ENCODE data around the gene RABGAP1L. TPM values are rescaled to one million over a fixed set of nuclear protein-coding genes. Genes with fewer than 3 reads are reported as not detected.

The RABGAP1L gene
- total RNA-seq, 1 experiment from 2014 or later, result 29.3 TPM

- intact Hi-C loops (cut with micrococcal nuclease), result no loop called here
Measured at GRCh38 chr1:174663358-174663757, 504.0 kb downstream of the RABGAP1L start.

GRCh38 chr1:174666248-174666647 lies 506.9 kb downstream of the RABGAP1L start:
- Histone ChIP-seq H3K9me2 (ENCODE audit: insufficient read depth) (no peaks in the 10 kb centered on the region), H4K20me1 (ENCODE audit: insufficient read depth) (no peaks in the 10 kb centered on the region), H3K27ac (ENCODE audit: low read depth, low read length) (no peak overlapping the region), H3K9ac (ENCODE audit: low read length) (no peak overlapping the region), H2AFZ (ENCODE audit: low read depth, low read length, poor library complexity, severe bottlenecking) (no peak overlapping the region), H3K4me3 (replicated peaks in 1 of 2; ENCODE audit: low read depth in 1 of 2, low read length in 2 of 2) (no peak overlapping the region), H3K9me3 (ENCODE audit: control insufficient read depth in 1 of 2, insufficient read depth in 1 of 2, low read depth in 1 of 2, low read length in 2 of 2) (no peaks in the 10 kb centered on the region), H3K4me2 (ENCODE audit: low read length) (no peak overlapping the region), H3K79me2 (ENCODE audit: insufficient read depth, low read length) (no peaks in the 10 kb centered on the region), H3K27me3 (ENCODE audit: insufficient read depth, low read length) (no peaks in the 10 kb centered on the region), H3K4me1 (ENCODE audit: control insufficient read depth in 1 of 2, insufficient read depth in 2 of 2, low read length in 2 of 2) (no peaks in the 10 kb centered on the region), H3K36me3 (ENCODE audit: control insufficient read depth in 1 of 2, insufficient read depth in 2 of 2, low read length in 2 of 2) (no peaks in the 10 kb centered on the region)
- ChIA-PET CTCF (no interaction called here), RAD21 (ENCODE audit: low non-redundant PET in 1 of 2, low total read pairs in 2 of 2, uncharacterized antibody in 2 of 2, unreplicated experiment in 2 of 2) (no interaction called here), POLR2A (no interaction called here)
- ATAC-seq (no peak), DNase-seq (ENCODE audit: low read depth, low spot score) (no peak)
- BruUV-seq (replicated peaks), result no TSS peak
- intact Hi-C loops (cut with micrococcal nuclease), result no loop called here
- TF ChIP-seq REST (IDR thresholded peaks at IDR 0.05; ENCODE audit: low read depth) (no peak), CTCF (IDR thresholded peaks at IDR 0.05 in 2 of 3, conservative IDR thresholded peaks at IDR 0.05 in 1 of 3; ENCODE audit: borderline replicate concordance in 1 of 3, insufficient read depth in 1 of 3, low read depth in 2 of 3, low read length in 2 of 3) (no peak), FOSL1 (IDR thresholded peaks at IDR 0.05; ENCODE audit: low read depth) (no peak), CEBPB (IDR thresholded peaks at IDR 0.05; ENCODE audit: low read depth) (no peak), ELF1 (IDR thresholded peaks at IDR 0.05; ENCODE audit: borderline replicate concordance, low read depth) (no peak), EGR1 (IDR thresholded peaks at IDR 0.05; ENCODE audit: low read depth) (no peak), ZFX (IDR thresholded peaks at IDR 0.05) (no peak)

More at GRCh38 chr1:174663358-174663757, 504.0 kb downstream of the RABGAP1L start:
- BruUV-seq (replicated peaks), result no TSS peak
- H3K27ac ChIP-seq (ENCODE audit: low read depth, low read length), result no peak overlapping the region
- RAD21 ChIA-PET (ENCODE audit: low non-redundant PET in 1 of 2, low total read pairs in 2 of 2, uncharacterized antibody in 2 of 2, unreplicated experiment in 2 of 2), result no interaction called here
- DNase-seq (ENCODE audit: low read depth, low spot score) (no peak), ATAC-seq (no peak)
- no peak overlapping the region for H3K9ac ChIP-seq (ENCODE audit: low read length)
- H4K20me1 ChIP-seq (ENCODE audit: insufficient read depth), result no peaks in the 10 kb centered on the region
- no peak overlapping the region for H3K4me2 ChIP-seq (ENCODE audit: low read length)
- no peak overlapping the region for H3K4me3 ChIP-seq (replicated peaks in 1 of 2; ENCODE audit: low read depth in 1 of 2, low read length in 2 of 2)
- H3K4me1 ChIP-seq (ENCODE audit: control insufficient read depth in 1 of 2, insufficient read depth in 2 of 2, low read length in 2 of 2), result peaks cover 7 to 12% of the 10 kb centered on the region in 2 experiments; a peak in 2 of 4 replicates
- H2AFZ ChIP-seq (ENCODE audit: low read depth, low read length, poor library complexity, severe bottlenecking), result no peak overlapping the region
- POLR2A ChIA-PET, result no interaction called here
- TF ChIP-seq ZBTB33 (IDR thresholded peaks at IDR 0.05; ENCODE audit: extremely low read depth, insufficient replicate concordance, low read length), result no peak
- TF ChIP-seq CEBPB (IDR thresholded peaks at IDR 0.05; ENCODE audit: low read depth), result no peak
- TF ChIP-seq SP1 (IDR thresholded peaks at IDR 0.05; ENCODE audit: low read depth), result no peak
- TF ChIP-seq RAD21 (IDR thresholded peaks at IDR 0.05; ENCODE audit: low read depth), result no peak
- no peak for TF ChIP-seq POLR2A (IDR thresholded peaks at IDR 0.05; ENCODE audit: borderline replicate concordance, extremely low read depth, insufficient read depth, insufficient read length)
- TF ChIP-seq SRF (IDR thresholded peaks at IDR 0.05; ENCODE audit: low read depth), result no peak
- TF ChIP-seq SIN3A (IDR thresholded peaks at IDR 0.05; ENCODE audit: low read depth), result no peak
- TF ChIP-seq EGR1 (IDR thresholded peaks at IDR 0.05; ENCODE audit: low read depth), result no peak
- no peak for TF ChIP-seq CBX3 (IDR thresholded peaks at IDR 0.05; ENCODE audit: low read depth)
- H3K79me2 ChIP-seq (ENCODE audit: insufficient read depth, low read length), result no peaks in the 10 kb centered on the region
- CTCF ChIA-PET, result no interaction called here
- H3K9me3 ChIP-seq (ENCODE audit: control insufficient read depth in 1 of 2, insufficient read depth in 1 of 2, low read depth in 1 of 2, low read length in 2 of 2), result no peaks in the 10 kb centered on the region
- H3K27me3 ChIP-seq (ENCODE audit: insufficient read depth, low read length), result no peaks in the 10 kb centered on the region
- H3K9me2 ChIP-seq (ENCODE audit: insufficient read depth), result no peaks in the 10 kb centered on the region
- no peaks in the 10 kb centered on the region for H3K36me3 ChIP-seq (ENCODE audit: control insufficient read depth in 1 of 2, insufficient read depth in 2 of 2, low read length in 2 of 2)

Data from HCT116 (cell line).